ENCODE measurements around the gene MCM10. TPM values are rescaled to one million over a fixed set of nuclear protein-coding genes. Genes with fewer than 3 reads are reported as not detected.

MCM10 gene
- total and polyA plus RNA-seq, 10 of the 15 experiments (the other 5 are each of a cell fraction or from before 2014, with no cell fraction given), result 5.8 to 35.1 (median 23.7) TPM

GRCh38 chr10:13165177-13165576 lies 3.8 kb downstream of the MCM10 start:
- DNase-seq (ENCODE audit: low read depth, low spot score), result no peak
- H3K4me2 ChIP-seq (ENCODE audit: control insufficient read depth, insufficient read depth), result no peak overlapping the region
- H3K4me3 ChIP-seq, result no peak overlapping the region
- H3K79me2 ChIP-seq (ENCODE audit: control insufficient read depth, insufficient read depth, low read length), result peaks cover 15% of the 10 kb centered on the region
- H3K27me3 ChIP-seq (replicated peaks in 1 of 2; ENCODE audit: control insufficient read depth in 2 of 2, insufficient read depth in 2 of 2, low read length in 1 of 2), result no peaks in the 10 kb centered on the region
- H3K4me1 ChIP-seq (ENCODE audit: control insufficient read depth, insufficient read depth, low read length), result peaks cover 7% of the 10 kb centered on the region
- H3K9me3 ChIP-seq (replicated peaks; ENCODE audit: control insufficient read depth, insufficient read depth, low read length), result no peaks in the 10 kb centered on the region
- peaks cover 1 to 6% of the 10 kb centered on the region in 2 experiments; a peak in 2 of 4 replicates for H3K36me3 ChIP-seq (ENCODE audit: control insufficient read depth in 2 of 2, insufficient read depth in 2 of 2, low read length in 1 of 2)
- in situ Hi-C loops (cut with MboI), result no loop called here
- ChIA-PET CTCF (no interaction called here), POLR2A (no interaction called here), RAD21 (ENCODE audit: unreplicated experiment) (no interaction called here), SMC1A (ENCODE audit: uncharacterized antibody, unreplicated experiment) (no interaction called here)
- no peak for ATAC-seq
- BruUV-seq (replicated peaks), result no TSS peak
- no peak overlapping the region for H3K9ac ChIP-seq (ENCODE audit: control insufficient read depth, insufficient read depth, low read length)
- intact Hi-C loops (cut with micrococcal nuclease; ENCODE audit: unreplicated experiment), result loop anchor here (10.0 kb wide), 1 partner anchor 280 kb away; no protein-coding TSS in a partner anchor
- no peaks in the 10 kb centered on the region for H4K20me1 ChIP-seq (ENCODE audit: control insufficient read depth, insufficient read depth)
- no peak for FAIRE-seq
- TF ChIP-seq SUZ12 (IDR thresholded peaks at IDR 0.05; ENCODE audit: unreplicated experiment) (no peak), SPI1 (IDR thresholded peaks at IDR 0.05; ENCODE audit: borderline replicate concordance, insufficient read depth, low read depth, low read length) (no peak), TBL1XR1 (IDR thresholded peaks at IDR 0.05; ENCODE audit: low read depth, low read length) (no peak), ETV6 (conservative IDR thresholded peaks at IDR 0.05 in 1 of 2, IDR thresholded peaks at IDR 0.05 in 1 of 2; ENCODE audit: borderline replicate concordance in 1 of 2, low read depth in 1 of 2) (no peak), NR2F1 (conservative IDR thresholded peaks at IDR 0.05) (no peak), NFIC (IDR thresholded peaks at IDR 0.05; ENCODE audit: low read depth, low read length) (no peak), FOXK2 (IDR thresholded peaks at IDR 0.05) (no peak), RAD21 (IDR thresholded peaks at IDR 0.05; ENCODE audit: insufficient read depth, low read depth, low read length) (no peak), MTA2 (IDR thresholded peaks at IDR 0.05; ENCODE audit: low read depth) (no peak), IRF3 (IDR thresholded peaks at IDR 0.05) (no peak), USF2 (IDR thresholded peaks at IDR 0.05; ENCODE audit: borderline replicate concordance, low read depth, low read length) (no peak), RAD51 (IDR thresholded peaks at IDR 0.05) (no peak), ZNF384 (IDR thresholded peaks at IDR 0.05; ENCODE audit: borderline replicate concordance, low read depth, low read length) (no peak), BCL11A (IDR thresholded peaks at IDR 0.05; ENCODE audit: low read depth, low read length) (no peak), CHD2 (IDR thresholded peaks at IDR 0.05; ENCODE audit: borderline replicate concordance, low read depth, low read length) (no peak), RELB (IDR thresholded peaks at IDR 0.05; ENCODE audit: low read depth) (no peak), TCF7 (IDR thresholded peaks at IDR 0.05; ENCODE audit: borderline replicate concordance) (no peak), NBN (IDR thresholded peaks at IDR 0.05) (no peak)
- H2AFZ ChIP-seq (ENCODE audit: control insufficient read depth, low read depth, low read length), result no peak overlapping the region
- no peak overlapping the region for H3K27ac ChIP-seq (ENCODE audit: control insufficient read depth, insufficient read depth)

Measured in GM12878 (cell line).